Prostate gland (tissue), 2 donors: Measurements from ENCODE around the gene SLC16A7. TPM values are rescaled to one million over a fixed set of nuclear protein-coding genes. Genes with fewer than 3 reads are reported as not detected.

Experiments used
- DNase-seq: peaks from one replicate; pipeline ENCODE4 v3.0.0-alpha.2; 2019; ENCODE audit warnings: low spot score
- H3K27ac ChIP-seq, 2 donors: fragments of 200-600 bp; sonication (generic); 2 replicates each; pipeline ENCODE4 v1.5.1; 2017 to 2019
- H3K27me3 ChIP-seq: fragments of 200-600 bp; sonication (generic); replicated peaks from 2 replicates; pipeline ENCODE4 v1.5.1; 2019; ENCODE audit not compliant: insufficient read depth
- H3K36me3 ChIP-seq, 2 donors: fragments of 200-600 bp; sonication (generic); 1 replicate in 1 of 2; 2 replicates in 1 of 2; pipeline versions ENCODE4 v1.5.1 to v1.8.1; 2017 to 2019
- H3K4me1 ChIP-seq: fragments of 200-600 bp; sonication (generic); replicated peaks from 2 replicates; pipeline ENCODE4 v1.5.1; 2019
- H3K4me3 ChIP-seq, 2 donors: fragments of 200-600 bp; sonication (generic); 2 replicates each; pipeline ENCODE4 v1.5.1; 2017 to 2019
- H3K9me3 ChIP-seq: fragments of 200-600 bp; sonication (generic); 2 replicates; pipeline ENCODE4 v1.5.1; 2017
- CTCF ChIP-seq, 4 experiments: fragments of 200-600 bp in 2 of 4; fragments of 450-650 bp in 2 of 4; sonication (generic) in 2 of 4; IDR thresholded peaks; 1 replicate in 3 of 4; 2 replicates in 1 of 4; pipeline ENCODE4 v1.5.1; 2016 to 2019; ENCODE audit warnings: antibody characterized with exemption in 4 of 4, mild to moderate bottlenecking in 2 of 4, moderate library complexity in 2 of 4
- POLR2A ChIP-seq: fragments of 450-650 bp; IDR thresholded peaks from one replicate; pipeline ENCODE4 v1.6.1; 2016; ENCODE audit warnings: antibody characterized with exemption, mild to moderate bottlenecking
- POLR2AphosphoS5 ChIP-seq: sonication (generic); formaldehyde crosslinking; IDR thresholded peaks from one replicate; pipeline ENCODE4 v1.6.1; 2017; ENCODE audit warnings: antibody characterized with exemption
- WGBS: methylation state at CpG from one replicate; pipeline ENCODE4 v1.1.5; 2018; 5-methylcytosine and 5-hydroxymethylcytosine counted together
- intact Hi-C: fragments of 100-400 bp; cut with DNase I; formaldehyde crosslinking; loops from one replicate; pipeline ENCODE4 v1.14.2; 2022
- total RNA-seq, 2 donors: library from RNA; depleted of rRNA; stranded (reverse); fragments of >200 nt; gene quantifications; one replicate each; pipeline ENCODE4 v1.1.0, GENCODE V29; 2016

The SLC16A7 gene
- total RNA-seq, 2 donors from 2014 or later, result 4.3 to 10.6 TPM

- H3K27ac ChIP-seq, result no peak overlapping the region
- no peaks in the 10 kb centered on the region for H3K4me1 ChIP-seq
- intact Hi-C loops, result no loop called here
- H3K9me3 ChIP-seq, result no peaks in the 10 kb centered on the region
- TF ChIP-seq POLR2A (no peak), POLR2AphosphoS5 (no peak)
- H3K4me3 ChIP-seq, result no peak overlapping the region
- no peaks in the 10 kb centered on the region for H3K36me3 ChIP-seq
- 53% methylated on average over 1 of the region's 1 CpG for WGBS
- DNase-seq, result no peak
- H3K27me3 ChIP-seq, result no peaks in the 10 kb centered on the region
Observed at GRCh38 chr12:59583003-59583712, 12.7 kb upstream of the SLC16A7 start.

- intact Hi-C loops, result no loop called here
- TF ChIP-seq POLR2A, result no peak
- TF ChIP-seq CTCF (IDR thresholded peaks at IDR 0.05), result no peak
- 41% methylated on average over 1 of the region's 1 CpG for WGBS
Observed at GRCh38 chr12:59587710-59588109, 8.1 kb upstream of the SLC16A7 start.

GRCh38 chr12:59593761-59594160, 2.1 kb upstream of the SLC16A7 start:
- no peak for TF ChIP-seq POLR2A
- TF ChIP-seq POLR2AphosphoS5, result no peak
- no peak for TF ChIP-seq CTCF (IDR thresholded peaks at IDR 0.05)
- WGBS, result 91% methylated on average over 1 of the region's 1 CpG

More at GRCh38 chr12:59587710-59588109, 8.1 kb upstream of the SLC16A7 start:
- Histone ChIP-seq H3K4me3 (no peak overlapping the region), H3K27ac (no peak overlapping the region), H3K4me1 (no peaks in the 10 kb centered on the region), H3K27me3 (no peaks in the 10 kb centered on the region), H3K9me3 (no peaks in the 10 kb centered on the region), H3K36me3 (no peaks in the 10 kb centered on the region)
- DNase-seq, result no peak

GRCh38 chr12:59594943-59595500, 807 bp upstream of the SLC16A7 start:
- H3K27ac ChIP-seq, result peak overlapping the region; percentile 88 to 90
- no peaks in the 10 kb centered on the region for H3K36me3 ChIP-seq
- H3K27me3 ChIP-seq, result no peaks in the 10 kb centered on the region
- intact Hi-C loops, result loop anchor here (10.0 kb wide), 1 partner anchor 210 kb away; no protein-coding TSS in a partner anchor
- WGBS, result 58% methylated on average over 4 of the region's 4 CpGs
- H3K4me1 ChIP-seq, result no peaks in the 10 kb centered on the region
- H3K9me3 ChIP-seq, result no peaks in the 10 kb centered on the region
- no peak for TF ChIP-seq CTCF (IDR thresholded peaks at IDR 0.05)
- TF ChIP-seq POLR2A, result no peak
- TF ChIP-seq POLR2AphosphoS5, result no peak
- peak overlapping the region; percentile 48 to 57 for H3K4me3 ChIP-seq
- no peak for DNase-seq

More at GRCh38 chr12:59593761-59594160, 2.1 kb upstream of the SLC16A7 start:
- Histone ChIP-seq H3K36me3 (no peaks in the 10 kb centered on the region), H3K9me3 (no peaks in the 10 kb centered on the region), H3K27me3 (no peaks in the 10 kb centered on the region), H3K4me1 (no peaks in the 10 kb centered on the region), H3K27ac (no peak overlapping the region), H3K4me3 (no peak overlapping the region)
- DNase-seq, result no peak
- intact Hi-C loops, result loop anchor here (10.0 kb wide), 1 partner anchor 211 kb away; no protein-coding TSS in a partner anchor

GRCh38 chr12:59595565-59595882, 305 bp upstream of the SLC16A7 start:
- intact Hi-C loops, result loop anchor here (10.0 kb wide), 1 partner anchor 209 kb away; no protein-coding TSS in a partner anchor
- WGBS, result 1% methylated on average over 5 of the region's 5 CpGs

More at GRCh38 chr12:59595565-59595882, 305 bp upstream of the SLC16A7 start:
- no peaks in the 10 kb centered on the region for H3K36me3 ChIP-seq
- H3K4me1 ChIP-seq, result no peaks in the 10 kb centered on the region
- H3K4me3 ChIP-seq, result peak overlapping the region; percentile 48 to 57
- H3K27me3 ChIP-seq, result no peaks in the 10 kb centered on the region
- H3K9me3 ChIP-seq, result no peaks in the 10 kb centered on the region
- peak overlapping the region; percentile 88 to 90 for H3K27ac ChIP-seq
- DNase-seq, result no peak
- TF ChIP-seq POLR2AphosphoS5 (peak; percentile 16), POLR2A (no peak), CTCF (IDR thresholded peaks at IDR 0.05) (no peak)
